HG03378 (cell line): Measurements from ENCODE around the gene WWC2.

Experiments
- ATAC-seq: cut with Tn5 transposase; IDR thresholded peaks from one replicate; pipeline ENCODE4 v1.9.1; 2021; ENCODE audit warnings: mild to moderate bottlenecking, moderate library complexity; ENCODE audit not compliant: unreplicated experiment

The WWC2 gene

GRCh38 chr4:183164963-183165362 lies 65.9 kb downstream of the WWC2 start:
- ATAC-seq = no peak

DNA sequence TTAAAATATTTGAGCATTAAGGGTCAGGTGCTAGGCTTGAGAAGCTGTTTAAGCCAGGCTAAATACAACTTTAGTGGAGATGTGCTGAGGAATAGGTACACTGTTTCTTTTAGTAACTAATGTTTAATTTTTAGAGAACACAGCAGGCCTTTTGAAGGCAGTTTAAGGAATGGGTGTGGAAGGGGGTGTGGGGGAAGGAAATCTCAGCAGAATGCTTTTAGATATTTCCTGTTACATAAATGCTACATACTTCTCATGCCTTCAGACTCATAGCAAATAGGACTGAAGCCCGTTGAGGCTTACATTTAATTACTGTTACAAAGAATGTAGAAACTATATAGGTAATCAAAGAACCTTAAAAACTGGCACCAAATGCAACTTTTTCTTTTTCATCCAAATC lies 66.3 kb downstream of the WWC2 start:
- no peak for ATAC-seq

GRCh38 chr4:183170894-183171293 lies 71.8 kb downstream of the WWC2 start:
- ATAC-seq = no peak

DNA sequence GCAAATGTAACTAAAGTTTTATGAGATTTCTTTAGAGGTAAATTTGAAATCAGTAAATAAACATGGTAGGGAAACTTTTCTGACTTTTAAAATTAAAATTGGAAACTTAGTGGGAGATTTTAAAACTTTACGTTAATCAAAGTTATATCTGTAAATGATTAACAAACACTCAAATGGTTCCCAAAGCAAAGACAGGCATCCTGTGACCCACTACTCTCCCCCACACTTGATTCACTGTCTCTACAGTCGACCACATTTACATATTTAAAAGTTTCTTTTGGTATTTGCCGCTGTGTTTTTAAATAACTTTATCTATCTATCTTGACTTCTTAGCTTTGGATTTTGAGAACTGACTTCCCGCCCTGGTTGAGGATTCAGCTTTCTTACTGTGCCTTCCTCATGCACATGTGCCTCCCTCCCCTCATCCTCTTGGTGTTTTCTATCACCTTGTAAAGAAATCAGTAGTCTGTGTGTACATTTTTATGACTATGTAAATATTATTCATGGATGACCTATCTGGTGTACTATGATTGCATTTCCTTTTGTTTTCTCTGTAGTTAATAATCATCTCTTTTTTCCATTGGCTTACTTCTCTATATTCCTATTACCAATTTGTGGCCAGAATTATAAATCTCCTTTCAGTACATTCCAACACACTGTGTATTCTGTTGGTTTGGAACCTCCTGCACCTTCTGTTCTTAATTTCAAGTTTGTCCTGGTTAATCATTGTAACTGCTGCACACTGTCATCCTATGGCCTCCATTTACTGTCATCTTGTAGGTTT lies 72.6 kb downstream of the WWC2 start:
- ATAC-seq = no peak

- no peak for ATAC-seq
These were observed 73.8 kb downstream of the WWC2 start for GRCh38 chr4:183172881-183173280.

DNA sequence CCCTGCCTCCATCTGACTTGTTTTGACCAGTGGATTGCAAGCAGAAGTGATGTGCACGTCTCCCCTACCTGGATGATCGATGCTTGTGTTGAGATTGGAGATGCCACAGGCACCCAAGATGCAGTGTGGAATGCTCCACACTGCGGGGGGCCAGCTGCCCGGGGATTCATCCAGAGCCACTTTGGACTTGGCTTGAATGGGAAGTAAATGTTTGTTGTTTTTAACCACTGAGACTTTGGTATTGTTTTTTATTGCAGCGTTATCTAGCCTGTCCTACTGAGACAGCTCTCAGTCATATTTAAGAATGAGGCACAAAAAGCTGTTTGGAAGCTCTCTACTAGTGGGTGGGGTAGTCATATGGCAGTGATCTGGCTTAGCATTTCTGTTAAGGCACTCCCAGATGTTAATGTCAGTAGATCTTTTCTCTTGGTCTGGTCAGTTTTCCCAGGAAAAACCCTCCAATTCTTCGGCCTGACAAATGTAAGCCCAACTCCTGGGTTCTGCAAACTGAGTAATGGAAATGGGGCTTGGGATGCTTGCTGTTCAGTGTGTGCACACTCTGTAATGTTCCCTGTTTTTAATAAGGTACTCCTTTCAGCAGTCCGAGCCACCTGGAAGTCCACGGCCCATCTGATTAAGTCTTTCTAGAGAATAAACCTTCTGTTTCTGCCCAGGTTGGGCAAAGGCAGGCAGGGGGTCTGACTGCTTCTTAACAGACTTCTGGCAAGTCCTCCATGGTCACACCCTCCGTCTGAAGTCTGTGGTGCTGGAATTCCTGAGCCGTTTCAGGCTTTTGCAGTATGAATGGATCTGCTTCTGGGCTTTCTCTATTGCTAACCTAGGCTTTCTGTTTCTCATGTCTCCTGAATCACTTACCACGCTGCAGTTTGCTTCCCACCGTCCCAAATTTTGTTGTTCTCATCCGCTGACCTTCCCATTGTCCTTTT lies 74.8 kb downstream of the WWC2 start:
- ATAC-seq = no peak

- ATAC-seq = no peak
These were observed 76.7 kb downstream of the WWC2 start for GRCh38 chr4:183175631-183176232.

DNA sequence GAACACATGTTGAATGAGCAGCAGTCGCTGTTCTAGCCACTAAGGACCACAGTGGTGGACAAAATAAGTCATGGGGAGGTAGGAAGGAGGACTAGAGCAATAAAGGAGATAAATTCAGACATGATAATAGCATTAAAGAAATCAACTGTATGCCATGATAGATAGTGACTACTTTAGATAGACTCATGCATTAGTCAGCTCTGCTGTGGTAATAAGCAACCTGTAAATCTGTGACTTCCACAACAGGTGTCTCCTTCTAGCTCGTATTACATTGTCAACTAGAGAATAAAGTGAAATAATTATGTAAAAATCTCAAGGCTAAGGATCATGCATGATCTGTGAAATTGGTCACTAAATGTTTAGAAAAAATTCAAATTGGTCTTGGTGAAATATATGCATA lies 77.9 kb downstream of the WWC2 start:
- ATAC-seq = no peak

DNA sequence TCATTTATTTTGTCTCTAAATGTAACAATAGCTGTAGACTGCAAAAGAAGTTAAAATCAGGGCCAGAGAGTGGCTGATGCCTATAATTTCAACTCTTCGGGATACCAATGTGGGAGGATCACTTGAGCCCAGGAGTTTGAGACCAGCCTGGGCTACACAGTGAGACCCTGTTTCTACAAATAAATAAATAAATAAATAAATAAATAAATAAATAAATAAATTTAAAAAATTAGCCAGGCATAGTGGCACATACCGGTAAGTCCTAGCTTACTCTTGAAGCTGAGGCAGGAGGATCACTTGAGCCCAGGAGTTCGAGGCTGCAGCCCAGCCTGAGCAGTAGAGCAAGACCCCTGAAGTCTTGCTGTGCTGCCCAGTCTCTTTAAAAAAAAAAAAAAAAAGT lies 79.1 kb downstream of the WWC2 start:
- no peak for ATAC-seq

- no peak for ATAC-seq
These were observed 81.0 kb downstream of the WWC2 start for GRCh38 chr4:183180096-183180495.

DNA sequence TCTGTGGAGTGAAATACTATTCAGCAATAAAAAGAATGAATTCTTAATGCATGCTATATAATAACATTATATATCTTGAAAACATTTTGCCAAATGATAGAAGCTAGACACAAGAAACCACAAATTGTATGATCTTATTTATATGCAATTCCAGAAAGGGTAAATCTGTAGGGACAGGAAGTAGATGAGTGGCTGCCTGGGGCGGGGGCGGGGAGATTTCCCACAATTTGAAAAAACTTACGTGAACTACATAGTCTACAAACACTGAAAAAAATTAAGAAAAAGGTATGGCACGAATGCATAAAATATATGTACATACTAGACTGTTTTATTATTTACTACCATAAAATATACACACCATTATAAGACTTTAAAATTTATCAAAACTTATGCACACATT lies 81.6 kb downstream of the WWC2 start:
- ATAC-seq = no peak

DNA sequence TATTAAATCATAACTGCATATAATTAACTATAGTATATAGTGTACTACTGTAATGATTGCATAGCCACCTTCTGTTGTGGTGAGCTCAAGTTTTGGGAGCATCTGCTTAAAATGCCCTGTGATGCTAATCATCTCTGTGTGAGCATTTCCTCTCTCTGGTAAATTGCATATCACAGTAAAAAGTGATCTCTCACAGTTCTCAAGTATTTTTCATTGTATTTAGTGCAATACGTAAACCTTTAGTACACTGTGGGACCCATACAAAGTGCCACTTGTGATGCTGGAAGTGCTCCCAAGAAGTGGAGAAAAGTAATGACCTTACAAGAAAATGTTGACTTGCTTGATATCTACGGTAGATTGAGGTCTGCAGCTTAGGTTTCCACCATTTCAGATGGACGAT lies 82.0 kb downstream of the WWC2 start:
- no peak for ATAC-seq

DNA sequence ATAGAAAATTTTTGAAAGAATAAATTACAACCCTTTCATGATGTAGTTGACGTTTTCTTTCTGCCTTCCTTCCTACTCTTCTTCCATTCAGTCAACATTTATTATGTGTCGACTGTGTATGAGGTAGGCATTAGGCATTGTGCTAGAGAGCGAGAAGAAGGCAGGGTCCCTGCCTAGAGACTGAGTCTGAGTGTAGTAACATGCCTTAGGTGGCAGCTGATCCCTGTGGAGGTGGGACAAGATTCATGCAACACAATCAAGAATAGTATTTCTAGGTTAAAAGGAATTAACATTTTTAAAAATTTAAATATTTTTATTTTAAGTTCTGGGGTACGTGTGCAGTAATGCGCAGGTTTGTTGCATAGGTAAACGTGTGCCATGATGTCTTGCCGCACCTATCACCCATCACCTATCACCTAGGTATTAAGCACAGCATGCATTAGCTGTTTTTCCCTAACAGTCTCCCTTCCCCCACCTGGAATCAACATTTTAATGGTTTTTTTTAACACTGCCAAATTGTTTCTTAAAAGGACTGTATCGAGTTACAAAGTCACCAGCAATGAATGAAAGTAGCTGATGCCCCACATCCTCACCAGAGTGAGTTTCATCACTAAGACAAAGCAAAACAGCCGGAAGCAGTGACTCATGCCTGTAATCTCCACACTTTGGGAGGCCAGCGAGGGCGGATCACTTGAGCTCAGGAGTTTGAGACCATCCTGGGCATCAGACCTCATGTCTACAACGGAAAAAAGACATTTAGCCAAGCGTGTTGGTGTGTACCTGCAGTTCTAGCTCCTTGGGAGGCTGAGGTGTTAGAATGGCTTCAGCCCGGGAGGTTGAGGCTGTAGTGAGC lies 84.0 kb downstream of the WWC2 start:
- ATAC-seq = no peak

DNA sequence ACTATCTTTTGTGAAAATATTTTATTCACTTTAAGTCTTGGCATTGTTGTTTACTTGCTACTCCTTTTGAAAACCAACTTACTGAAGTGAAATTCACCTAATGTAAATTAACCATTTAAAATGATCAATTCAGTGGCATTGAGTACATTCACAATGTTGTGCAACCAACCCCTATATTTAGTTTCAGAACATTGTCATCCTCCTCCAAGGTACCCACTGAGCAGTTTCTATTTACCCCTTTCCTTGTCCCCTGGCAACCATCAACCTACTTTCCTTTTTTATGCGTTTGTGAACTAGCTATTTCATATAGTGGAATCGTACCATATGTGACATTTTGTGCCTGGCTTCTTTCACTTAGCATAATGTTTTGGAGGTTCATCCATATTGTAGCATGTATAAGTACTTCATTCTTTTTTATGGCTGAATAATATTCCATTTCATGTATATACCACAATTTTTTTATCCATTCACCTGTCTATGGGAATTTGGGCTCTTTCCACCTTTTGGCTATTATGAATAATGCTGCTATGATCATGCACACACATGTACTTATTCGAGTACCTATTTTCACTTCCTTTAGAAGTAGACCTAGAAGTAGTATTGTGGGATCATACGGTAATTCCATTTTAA lies 85.0 kb downstream of the WWC2 start:
- ATAC-seq = no peak

- peak; percentile 54 for ATAC-seq
These were observed 86.0 kb downstream of the WWC2 start for GRCh38 chr4:183185018-183185417.

GRCh38 chr4:183185559-183185958 lies 86.5 kb downstream of the WWC2 start:
- ATAC-seq = no peak

DNA sequence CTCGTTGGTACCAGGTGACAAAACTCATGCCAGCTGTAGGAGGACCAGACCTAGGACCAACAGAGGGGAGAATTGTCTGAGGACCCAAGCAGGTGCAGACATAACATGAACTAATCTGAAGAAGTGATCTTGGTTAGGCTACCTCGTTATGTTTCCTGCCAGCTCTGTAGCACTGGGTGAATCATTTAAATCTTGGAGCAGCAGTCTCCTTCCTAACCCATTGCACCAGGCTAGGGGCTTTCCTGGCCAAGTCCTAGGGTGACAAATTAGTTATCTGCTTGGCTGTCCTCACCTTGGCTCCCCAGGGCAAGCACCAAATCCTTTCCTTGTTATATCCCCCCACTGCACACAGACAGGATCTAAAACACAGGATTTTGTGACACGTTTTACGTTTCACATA lies 87.8 kb downstream of the WWC2 start:
- ATAC-seq = no peak

- ATAC-seq = no peak
These were observed 92.0 kb downstream of the WWC2 start for GRCh38 chr4:183190900-183191527.

DNA sequence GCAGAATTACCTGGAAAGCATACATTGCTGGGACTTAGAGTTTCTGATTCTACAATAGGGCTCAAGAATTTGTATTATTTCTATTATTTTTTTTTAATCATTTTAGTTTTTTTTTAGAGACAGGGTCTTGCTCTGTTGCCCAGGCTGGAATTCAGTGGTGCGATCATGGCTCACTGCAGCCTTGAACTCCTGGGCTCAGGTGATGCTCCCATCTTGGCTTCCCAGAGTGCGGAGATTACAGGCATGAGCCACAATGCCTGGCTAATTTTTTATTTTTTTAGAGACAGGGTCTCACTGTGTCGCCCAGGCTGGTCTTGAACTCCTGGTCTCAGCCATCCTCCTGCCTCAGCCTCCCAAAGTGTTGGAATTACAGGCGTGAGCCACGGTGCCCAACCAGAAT lies 92.6 kb downstream of the WWC2 start:
- ATAC-seq = no peak

- ATAC-seq = no peak
These were observed 93.5 kb downstream of the WWC2 start for GRCh38 chr4:183192571-183192970.
